HG03342 (cell line): Measurements from ENCODE around the gene BMPER.

Source experiments
- ATAC-seq: cut with Tn5 transposase; IDR thresholded peaks from one replicate; pipeline ENCODE4 v1.9.1; 2021; ENCODE audit warnings: mild to moderate bottlenecking, moderate library complexity; ENCODE audit not compliant: unreplicated experiment

The BMPER gene

GRCh38 chr7:33905389-33906032 lies at the start of gene BMPER:
TSS of gene BMPER (plus strand) at chr7:33905539. CDS start at chr7:33905614, 75 bp downstream.
- ATAC-seq = no peak

GRCh38 chr7:33861947-33862346 lies 43.4 kb upstream of the BMPER start:
- no peak for ATAC-seq

- no peak for ATAC-seq
Observed at GRCh38 chr7:33862946-33863814, 42.2 kb upstream of the BMPER start.

GRCh38 chr7:33868166-33868565 lies 37.2 kb upstream of the BMPER start:
- ATAC-seq = no peak

GRCh38 chr7:33869176-33869575 lies 36.2 kb upstream of the BMPER start:
- ATAC-seq = no peak

GRCh38 chr7:33870120-33870519 lies 35.2 kb upstream of the BMPER start:
- no peak for ATAC-seq

GRCh38 chr7:33872870-33873269 lies 32.5 kb upstream of the BMPER start:
- no peak for ATAC-seq

- no peak for ATAC-seq
Observed at GRCh38 chr7:33873518-33873917, 31.8 kb upstream of the BMPER start.

- no peak for ATAC-seq
Observed at GRCh38 chr7:33873981-33874750, 31.2 kb upstream of the BMPER start.

- ATAC-seq = no peak
Observed at GRCh38 chr7:33874943-33875342, 30.4 kb upstream of the BMPER start.

GRCh38 chr7:33876596-33877274 lies 28.6 kb upstream of the BMPER start:
- no peak for ATAC-seq

GRCh38 chr7:33880787-33881186 lies 24.6 kb upstream of the BMPER start:
- no peak for ATAC-seq

GRCh38 chr7:33881316-33881715 lies 24.0 kb upstream of the BMPER start:
- ATAC-seq = no peak

GRCh38 chr7:33882040-33882837 lies 23.1 kb upstream of the BMPER start:
- ATAC-seq = no peak

- ATAC-seq = no peak
Observed at GRCh38 chr7:33882950-33883670, 22.2 kb upstream of the BMPER start.

- ATAC-seq = no peak
Observed at GRCh38 chr7:33883671-33883965, 21.7 kb upstream of the BMPER start.

GRCh38 chr7:33885290-33886148 lies 19.8 kb upstream of the BMPER start:
- ATAC-seq = no peak

- ATAC-seq = no peak
Observed at GRCh38 chr7:33886149-33886623, 19.2 kb upstream of the BMPER start.
